Liver (tissue), 9 donors: ENCODE measurements around the gene SPR. TPM values are rescaled to one million over a fixed set of nuclear protein-coding genes. Genes with fewer than 3 reads are reported as not detected.
A peak's percentile ranks its signal among the peaks of the same experiment; 100 is the strongest.

Source experiments
- DNase-seq: peaks from one replicate; pipeline ENCODE4 v3.0.0-alpha.2; 2017; ENCODE audit warnings: low spot score
- H3K27ac ChIP-seq, 2 donors: one replicate each; pipeline ENCODE4 v1.7.0; 2013; ENCODE audit warnings: inconsistent platforms in 2 of 2, low read length in 2 of 2, control low read depth in 1 of 2, low read depth in 1 of 2, mild to moderate bottlenecking in 1 of 2
- H3K27me3 ChIP-seq, 4 donors: one replicate each; pipeline versions ENCODE4 v1.6.1 to v1.7.0; 2013; ENCODE audit warnings: low read length in 3 of 4, inconsistent platforms in 1 of 4, mild to moderate bottlenecking in 1 of 4, moderate library complexity in 1 of 4; ENCODE audit not compliant: control insufficient read depth in 4 of 4, insufficient read depth in 4 of 4
- H3K36me3 ChIP-seq, 4 donors: one replicate each; pipeline versions ENCODE4 v1.6.1 to v1.7.0; 2013; ENCODE audit warnings: low read length in 3 of 4, mild to moderate bottlenecking in 3 of 4, low read depth in 1 of 4, moderate library complexity in 1 of 4; ENCODE audit not compliant: control insufficient read depth in 4 of 4, insufficient read depth in 3 of 4
- H3K4me1 ChIP-seq, 4 donors: one replicate each; pipeline versions ENCODE4 v1.6.1 to v1.7.0; 2013; ENCODE audit warnings: low read length in 3 of 4, mild to moderate bottlenecking in 3 of 4, moderate library complexity in 1 of 4; ENCODE audit not compliant: control insufficient read depth in 4 of 4, insufficient read depth in 4 of 4
- H3K4me3 ChIP-seq, 3 donors: one replicate each; pipeline versions ENCODE4 v1.6.1 to v1.7.0; 2013; ENCODE audit warnings: low read length in 3 of 3, control low read depth in 1 of 3, low read depth in 1 of 3, mild to moderate bottlenecking in 1 of 3
- H3K9ac ChIP-seq, 2 donors: one replicate each; pipeline ENCODE4 v1.7.0; 2013; ENCODE audit warnings: low read length in 2 of 2, mild to moderate bottlenecking in 2 of 2, moderate library complexity in 2 of 2, control low read depth in 1 of 2, low read depth in 1 of 2
- H3K9me3 ChIP-seq, 4 donors: one replicate each; pipeline versions ENCODE4 v1.6.1 to v1.7.0; 2013; ENCODE audit warnings: low read length in 3 of 4; ENCODE audit not compliant: control insufficient read depth in 4 of 4
- EGR1 ChIP-seq, 2 donors: IDR thresholded peaks; 2 replicates each; pipeline ENCODE4 v1.6.1; 2016 to 2018; ENCODE audit warnings: antibody characterized with exemption in 2 of 2, low read depth in 2 of 2
- GABPA ChIP-seq, 2 donors: IDR thresholded peaks in 1 of 2; conservative IDR thresholded peaks in 1 of 2; 2 replicates each; pipeline ENCODE4 v1.6.1; 2016; ENCODE audit warnings: antibody characterized with exemption in 2 of 2, mild to moderate bottlenecking in 1 of 2, moderate library complexity in 1 of 2
- HNF4A ChIP-seq, 2 donors: conservative IDR thresholded peaks; 2 replicates each; pipeline ENCODE4 v1.6.1; 2016; ENCODE audit warnings: antibody characterized with exemption in 2 of 2, mild to moderate bottlenecking in 2 of 2
- JUND ChIP-seq, 2 donors: IDR thresholded peaks; 2 replicates each; pipeline ENCODE4 v1.6.1; 2016; ENCODE audit warnings: antibody characterized with exemption in 2 of 2
- SP1 ChIP-seq: IDR thresholded peaks from 2 replicates; pipeline ENCODE4 v1.6.1; 2018; ENCODE audit warnings: antibody characterized with exemption, mild to moderate bottlenecking
- TAF1 ChIP-seq: conservative IDR thresholded peaks from 2 replicates; pipeline ENCODE4 v1.6.1; 2016; ENCODE audit warnings: antibody characterized with exemption, mild to moderate bottlenecking
- YY1 ChIP-seq: IDR thresholded peaks from 2 replicates; pipeline ENCODE4 v1.6.1; 2016; ENCODE audit warnings: antibody characterized with exemption, mild to moderate bottlenecking
- WGBS: extraction: QIAGEN DNeasy Blood & Tissue Kit; methylation state at CpG from one replicate; pipeline ENCODE4 v1.1.7; 2013; 5-methylcytosine and 5-hydroxymethylcytosine counted together
- polyA plus RNA-seq, 2 donors: library from polyadenylated mRNA; stranded (reverse) in 1 of 2; unstranded in 1 of 2; fragments of 200-250 nt in 1 of 2; fragments of >200 nt in 1 of 2; fragmentation: Nextera tagmentation in 1 of 2; extraction: Ambion mirVana in 1 of 2; gene quantifications; one replicate each; pipeline versions ENCODE4 v1.2.1 to v1.2.3, GENCODE V29; 2013 to 2015
- total RNA-seq, 2 donors: library from RNA; depleted of rRNA; stranded (reverse); fragments of >200 nt; gene quantifications; one replicate each; pipeline ENCODE4 v1.2.3, GENCODE V29; 2014
- TF ChIP-seq, protein P1 (sequence below): IDR thresholded peaks from 2 replicates; pipeline ENCODE4 v1.6.1; 2016; ENCODE audit warnings: antibody characterized with exemption
- TF ChIP-seq, protein P2 (sequence below): IDR thresholded peaks from 2 replicates; pipeline ENCODE4 v1.6.1; 2016; ENCODE audit warnings: antibody characterized with exemption, mild to moderate bottlenecking
- TF ChIP-seq, protein P3 (sequence below): IDR thresholded peaks from 2 replicates; pipeline ENCODE4 v1.6.1; 2016; ENCODE audit warnings: antibody characterized with exemption
- TF ChIP-seq, protein P4 (sequence below): fragments of 150-350 bp; IDR thresholded peaks from 2 replicates; pipeline ENCODE4 v1.5.1; 2017; ENCODE audit warnings: improper control_type of control experiment, low read depth, low read length; ENCODE audit not compliant: missing input control
- donor health status: healthy.
- donor health status: healthy.
- donor health status: healthy.
- donor health status: healthy.
- donor health status: healthy.

Gene SPR
- total and polyA plus RNA-seq, 4 donors: 13.6 to 60.8 (median 53.1) TPM

DNA sequence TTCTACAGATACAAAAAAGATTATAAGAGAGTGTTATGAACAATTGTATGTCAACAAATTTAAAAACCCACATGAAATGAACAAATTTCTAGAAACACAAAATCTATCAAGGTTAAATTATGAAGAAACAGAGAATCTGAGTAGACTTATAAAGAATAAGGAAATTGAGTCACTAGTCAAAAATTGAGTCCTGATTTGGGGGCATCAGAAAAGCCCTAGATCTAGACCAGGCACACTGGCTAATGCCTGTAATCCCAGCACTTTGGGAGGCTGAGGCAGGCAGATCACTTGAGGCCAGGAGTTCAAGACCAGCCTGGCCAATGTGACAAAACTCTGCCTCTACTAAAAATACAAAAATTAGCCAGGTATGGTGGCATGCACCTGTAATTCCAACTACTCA lies 15.3 kb upstream of the SPR start:
- no peak overlapping the region for H3K27ac ChIP-seq
- H3K9ac ChIP-seq: no peak overlapping the region
- H3K9me3 ChIP-seq: peaks cover 0 to 4% (median under 1%) of the 10 kb centered on the region in 4 donors
- TF ChIP-seq GABPA (IDR thresholded peaks at IDR 0.05 in 1 of 2, conservative IDR thresholded peaks at IDR 0.05 in 1 of 2) (no peak), HNF4A (conservative IDR thresholded peaks at IDR 0.05) (no peak), JUND (IDR thresholded peaks at IDR 0.05) (no peak), EGR1 (IDR thresholded peaks at IDR 0.05; ENCODE audit: low read depth in 2 of 2) (no peak), TAF1 (no peak), YY1 (no peak)
- TF ChIP-seq, protein P1, sequence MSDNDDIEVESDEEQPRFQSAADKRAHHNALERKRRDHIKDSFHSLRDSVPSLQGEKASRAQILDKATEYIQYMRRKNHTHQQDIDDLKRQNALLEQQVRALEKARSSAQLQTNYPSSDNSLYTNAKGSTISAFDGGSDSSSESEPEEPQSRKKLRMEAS: no peak
- TF ChIP-seq, protein P2, sequence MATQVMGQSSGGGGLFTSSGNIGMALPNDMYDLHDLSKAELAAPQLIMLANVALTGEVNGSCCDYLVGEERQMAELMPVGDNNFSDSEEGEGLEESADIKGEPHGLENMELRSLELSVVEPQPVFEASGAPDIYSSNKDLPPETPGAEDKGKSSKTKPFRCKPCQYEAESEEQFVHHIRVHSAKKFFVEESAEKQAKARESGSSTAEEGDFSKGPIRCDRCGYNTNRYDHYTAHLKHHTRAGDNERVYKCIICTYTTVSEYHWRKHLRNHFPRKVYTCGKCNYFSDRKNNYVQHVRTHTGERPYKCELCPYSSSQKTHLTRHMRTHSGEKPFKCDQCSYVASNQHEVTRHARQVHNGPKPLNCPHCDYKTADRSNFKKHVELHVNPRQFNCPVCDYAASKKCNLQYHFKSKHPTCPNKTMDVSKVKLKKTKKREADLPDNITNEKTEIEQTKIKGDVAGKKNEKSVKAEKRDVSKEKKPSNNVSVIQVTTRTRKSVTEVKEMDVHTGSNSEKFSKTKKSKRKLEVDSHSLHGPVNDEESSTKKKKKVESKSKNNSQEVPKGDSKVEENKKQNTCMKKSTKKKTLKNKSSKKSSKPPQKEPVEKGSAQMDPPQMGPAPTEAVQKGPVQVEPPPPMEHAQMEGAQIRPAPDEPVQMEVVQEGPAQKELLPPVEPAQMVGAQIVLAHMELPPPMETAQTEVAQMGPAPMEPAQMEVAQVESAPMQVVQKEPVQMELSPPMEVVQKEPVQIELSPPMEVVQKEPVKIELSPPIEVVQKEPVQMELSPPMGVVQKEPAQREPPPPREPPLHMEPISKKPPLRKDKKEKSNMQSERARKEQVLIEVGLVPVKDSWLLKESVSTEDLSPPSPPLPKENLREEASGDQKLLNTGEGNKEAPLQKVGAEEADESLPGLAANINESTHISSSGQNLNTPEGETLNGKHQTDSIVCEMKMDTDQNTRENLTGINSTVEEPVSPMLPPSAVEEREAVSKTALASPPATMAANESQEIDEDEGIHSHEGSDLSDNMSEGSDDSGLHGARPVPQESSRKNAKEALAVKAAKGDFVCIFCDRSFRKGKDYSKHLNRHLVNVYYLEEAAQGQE: no peak
- TF ChIP-seq, protein P3, sequence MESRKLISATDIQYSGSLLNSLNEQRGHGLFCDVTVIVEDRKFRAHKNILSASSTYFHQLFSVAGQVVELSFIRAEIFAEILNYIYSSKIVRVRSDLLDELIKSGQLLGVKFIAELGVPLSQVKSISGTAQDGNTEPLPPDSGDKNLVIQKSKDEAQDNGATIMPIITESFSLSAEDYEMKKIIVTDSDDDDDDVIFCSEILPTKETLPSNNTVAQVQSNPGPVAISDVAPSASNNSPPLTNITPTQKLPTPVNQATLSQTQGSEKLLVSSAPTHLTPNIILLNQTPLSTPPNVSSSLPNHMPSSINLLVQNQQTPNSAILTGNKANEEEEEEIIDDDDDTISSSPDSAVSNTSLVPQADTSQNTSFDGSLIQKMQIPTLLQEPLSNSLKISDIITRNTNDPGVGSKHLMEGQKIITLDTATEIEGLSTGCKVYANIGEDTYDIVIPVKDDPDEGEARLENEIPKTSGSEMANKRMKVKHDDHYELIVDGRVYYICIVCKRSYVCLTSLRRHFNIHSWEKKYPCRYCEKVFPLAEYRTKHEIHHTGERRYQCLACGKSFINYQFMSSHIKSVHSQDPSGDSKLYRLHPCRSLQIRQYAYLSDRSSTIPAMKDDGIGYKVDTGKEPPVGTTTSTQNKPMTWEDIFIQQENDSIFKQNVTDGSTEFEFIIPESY: no peak
- TF ChIP-seq, protein P4, sequence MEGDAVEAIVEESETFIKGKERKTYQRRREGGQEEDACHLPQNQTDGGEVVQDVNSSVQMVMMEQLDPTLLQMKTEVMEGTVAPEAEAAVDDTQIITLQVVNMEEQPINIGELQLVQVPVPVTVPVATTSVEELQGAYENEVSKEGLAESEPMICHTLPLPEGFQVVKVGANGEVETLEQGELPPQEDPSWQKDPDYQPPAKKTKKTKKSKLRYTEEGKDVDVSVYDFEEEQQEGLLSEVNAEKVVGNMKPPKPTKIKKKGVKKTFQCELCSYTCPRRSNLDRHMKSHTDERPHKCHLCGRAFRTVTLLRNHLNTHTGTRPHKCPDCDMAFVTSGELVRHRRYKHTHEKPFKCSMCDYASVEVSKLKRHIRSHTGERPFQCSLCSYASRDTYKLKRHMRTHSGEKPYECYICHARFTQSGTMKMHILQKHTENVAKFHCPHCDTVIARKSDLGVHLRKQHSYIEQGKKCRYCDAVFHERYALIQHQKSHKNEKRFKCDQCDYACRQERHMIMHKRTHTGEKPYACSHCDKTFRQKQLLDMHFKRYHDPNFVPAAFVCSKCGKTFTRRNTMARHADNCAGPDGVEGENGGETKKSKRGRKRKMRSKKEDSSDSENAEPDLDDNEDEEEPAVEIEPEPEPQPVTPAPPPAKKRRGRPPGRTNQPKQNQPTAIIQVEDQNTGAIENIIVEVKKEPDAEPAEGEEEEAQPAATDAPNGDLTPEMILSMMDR: no peak
- H3K4me3 ChIP-seq: no peak overlapping the region
- H3K27me3 ChIP-seq: peaks cover 0 to 3% (median 0%) of the 10 kb centered on the region in 4 donors
- no peaks in the 10 kb centered on the region for H3K4me1 ChIP-seq
- no peak for DNase-seq
- no peaks in the 10 kb centered on the region for H3K36me3 ChIP-seq

DNA sequence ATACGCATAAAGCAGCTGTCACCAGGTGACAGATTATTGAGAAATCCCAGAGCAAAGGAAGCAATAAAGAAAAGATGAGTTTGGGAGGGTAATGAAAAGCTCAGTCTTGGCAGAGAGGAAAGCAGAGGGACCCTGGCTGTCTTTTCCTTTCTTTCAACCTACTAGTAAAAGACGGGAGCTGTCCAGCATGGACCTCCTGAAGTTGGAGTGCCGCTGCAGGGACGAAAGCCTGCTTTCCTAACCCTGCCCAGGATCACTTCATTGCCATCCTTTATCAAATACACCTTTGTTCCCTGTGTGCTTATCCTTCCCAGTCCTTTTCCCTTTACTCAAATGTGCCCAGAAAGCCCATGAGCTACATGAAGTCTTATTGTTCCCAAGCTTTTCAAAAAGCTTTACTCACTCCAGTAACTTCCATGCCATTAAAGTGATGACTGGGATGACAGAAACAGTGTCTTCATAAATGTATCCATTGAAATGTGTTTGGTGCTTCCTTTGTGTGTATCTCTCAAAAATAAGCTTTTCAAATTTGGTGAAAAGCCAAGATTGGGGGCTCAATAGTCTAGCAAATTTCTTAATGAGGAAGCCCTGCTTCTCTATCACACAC lies 3.7 kb upstream of the SPR start:
- Histone ChIP-seq H3K27ac (no peak overlapping the region), H3K4me3 (no peak overlapping the region), H3K27me3 (no peaks in the 10 kb centered on the region), H3K36me3 (no peaks in the 10 kb centered on the region), H3K4me1 (peaks cover 2 to 20% (median 15%) of the 10 kb centered on the region in 4 donors), H3K9me3 (no peaks in the 10 kb centered on the region), H3K9ac (no peak overlapping the region)
- TF ChIP-seq, protein P2: peak; percentile 100
- TF ChIP-seq GABPA (IDR thresholded peaks at IDR 0.05 in 1 of 2, conservative IDR thresholded peaks at IDR 0.05 in 1 of 2) (no peak), SP1 (no peak)
- WGBS: 14% methylated on average over 4 of the region's 4 CpGs
- no peak for DNase-seq
